K562 (cell line): ENCODE measurements around the gene CPT1A. TPM values are rescaled to one million over a fixed set of nuclear protein-coding genes. Genes with fewer than 3 reads are reported as not detected.

Experiments
- ATAC-seq: fragments of 200-7000 bp; cut with Tn5 transposase; 3 replicates; pipeline ENCODE4 v1.9.1; 2020; ENCODE audit warnings: moderate library complexity
- BruUV-seq: library from RNA; stranded (reverse); fragments of 400-500 nt; replicated peaks from 2 replicates; lab custom pipeline; 2021; lab: Mats Ljungman, UMichigan
- CTCF ChIA-PET: fragments of 300-600 bp; formaldehyde crosslinking; extraction: SDS; loops from one replicate; lab custom pipeline; 2021; ENCODE audit warnings: low intra/inter-chr PET ratio; lab: Yijun Ruan, JAX
- POLR2A ChIA-PET: fragments of 300-600, 350-650 bp; sonication (Branson Sonifier 250); formaldehyde crosslinking; extraction: SDS; loops from one replicate; lab custom pipeline; 2021; ENCODE audit warnings: antibody characterized with exemption, inconsistent platforms; lab: Yijun Ruan, JAX
- DNase-seq, 4 experiments: peaks; one replicate each; pipeline versions ENCODE4 v3.0.0 to v3.0.0-alpha.2; 2011 to 2018; ENCODE audit warnings: low spot score in 3 of 4, mixed read lengths in 3 of 4; ENCODE audit errors: extremely low read depth in 1 of 4
- FAIRE-seq: peaks from 2 replicates; lab custom pipeline; 2011; peaks lifted over from hg19 to GRCh38; lab: Jason Lieb, UNC
- H2AFZ ChIP-seq: 2 replicates; pipeline ENCODE4 v1.6.0; 2011; ENCODE audit warnings: low read depth, low read length, control low read depth, inconsistent platforms
- H3K27ac ChIP-seq: fragments of 200-600 bp; 3 replicates; pipeline ENCODE4 v1.8.0; 2011; ENCODE audit warnings: low read depth, mild to moderate bottlenecking, control low read depth, inconsistent platforms, low read length, moderate library complexity, mixed read lengths; ENCODE audit errors: extremely low read depth
- H3K27me3 ChIP-seq, 2 experiments: fragments of 300-600 bp in 1 of 2; 2 replicates in 1 of 2; 3 replicates in 1 of 2; pipeline versions ENCODE4 v1.6.0 to v1.8.0; 2011; ENCODE audit warnings: inconsistent platforms in 2 of 2, low read length in 2 of 2, mild to moderate bottlenecking in 1 of 2, mixed read lengths in 1 of 2, moderate library complexity in 1 of 2; ENCODE audit not compliant: control insufficient read depth in 2 of 2, insufficient read depth in 2 of 2
- H3K36me3 ChIP-seq: fragments of 300-600 bp; 3 replicates; pipeline ENCODE4 v1.8.0; 2011; ENCODE audit warnings: mild to moderate bottlenecking, low read length, inconsistent platforms; ENCODE audit not compliant: control insufficient read depth, insufficient read depth
- H3K4me1 ChIP-seq, 2 experiments: fragments of 200-600 bp in 1 of 2; replicated peaks in 1 of 2; 2 replicates in 1 of 2; 3 replicates in 1 of 2; pipeline versions ENCODE4 v1.5.1 to v1.8.0; 2011; ENCODE audit warnings: inconsistent platforms in 2 of 2, low read length in 2 of 2, mild to moderate bottlenecking in 1 of 2, mixed read lengths in 1 of 2, moderate library complexity in 1 of 2; ENCODE audit not compliant: control insufficient read depth in 2 of 2, insufficient read depth in 2 of 2
- H3K4me2 ChIP-seq: 2 replicates; pipeline ENCODE4 v1.6.1; 2011; ENCODE audit warnings: low read length, control low read depth, inconsistent platforms, mixed read lengths; ENCODE audit not compliant: insufficient read depth
- H3K4me3 ChIP-seq: fragments of 200-600 bp; sonication (generic), shearing (Covaris generic); 2 replicates; pipeline ENCODE4 v1.5.1; 2016; ENCODE audit warnings: control low read depth, inconsistent platforms
- H3K79me2 ChIP-seq: fragments of 200-600 bp; 3 replicates; pipeline ENCODE4 v1.8.0; 2011; ENCODE audit warnings: low read length, inconsistent platforms; ENCODE audit not compliant: control insufficient read depth, insufficient read depth
- H3K9ac ChIP-seq, 2 experiments: 2 replicates each; pipeline versions ENCODE4 v1.6.0 to v1.6.1; 2011; ENCODE audit warnings: low read depth in 2 of 2, low read length in 2 of 2, control low read depth in 1 of 2, inconsistent platforms in 1 of 2, mild to moderate bottlenecking in 1 of 2, mixed read lengths in 1 of 2; ENCODE audit not compliant: insufficient read depth in 1 of 2
- H3K9me1 ChIP-seq: one replicate; pipeline ENCODE4 v1.6.0; 2011; ENCODE audit warnings: inconsistent platforms, mild to moderate bottlenecking, low read length, moderate library complexity; ENCODE audit not compliant: control insufficient read depth, insufficient read depth
- H3K9me3 ChIP-seq: replicated peaks from 2 replicates; pipeline ENCODE4 v1.5.1; 2011; ENCODE audit warnings: low read depth, low read length, inconsistent platforms; ENCODE audit not compliant: control insufficient read depth, insufficient read depth
- H4K20me1 ChIP-seq: replicated peaks from 2 replicates; pipeline ENCODE4 v1.6.1; 2011; ENCODE audit warnings: low read length, inconsistent platforms, mixed read lengths; ENCODE audit not compliant: control insufficient read depth, insufficient read depth
- ARID1B ChIP-seq: fragments of 450-650 bp; IDR thresholded peaks from 2 replicates; pipeline ENCODE4 v1.6.1; 2016; ENCODE audit warnings: antibody characterized with exemption, mild to moderate bottlenecking, inconsistent platforms
- MBD2 ChIP-seq: sonication (generic); IDR thresholded peaks from 2 replicates; pipeline ENCODE4 v1.6.1; 2016; ENCODE audit warnings: low read depth, borderline replicate concordance
- WGBS: fragments of 100-300 bp; shearing (Covaris generic); methylation state at CpG from one replicate; pipeline ENCODE4 v1.1.6; 2016; ENCODE audit warnings: low coverage, mixed read lengths; ENCODE audit not compliant: insufficient coverage; ENCODE audit errors: missing lambda C conversion rate; 5-methylcytosine and 5-hydroxymethylcytosine counted together
- in situ Hi-C: fragments of 300-500 bp; cut with MboI; formaldehyde crosslinking; loops from 4 replicates; pipeline ENCODE4 v1.15.0; 2018; ENCODE audit warnings: inconsistent platforms, mixed read lengths
- intact Hi-C: fragments of 100-400 bp; cut with micrococcal nuclease; formaldehyde crosslinking; loops from 2 replicates; pipeline ENCODE4 v1.14.2; 2022
- polyA plus RNA-seq, 8 experiments: library from polyadenylated mRNA; depleted of rRNA in 4 of 8; stranded (reverse) in 5 of 8; unstranded in 3 of 8; fragments of >200 nt; fragmentation: Nextera tagmentation in 2 of 8; fragmentation: Illumina TruSeq in 1 of 8; extraction: Ambion mirVana in 2 of 8; extraction: Trizol in 1 of 8; gene quantifications; 2 replicates each; pipeline versions ENCODE4 v1.2.1 to v1.2.3, GENCODE V29; 2011 to 2014; ENCODE audit warnings: inconsistent platforms in 1 of 8, missing spikeins in 1 of 8
- total RNA-seq, 7 experiments: library from RNA; depleted of rRNA in 6 of 7; stranded (reverse); fragments of >200 nt in 6 of 7; fragmentation: Illumina TruSeq in 2 of 7; extraction: Trizol in 2 of 7; gene quantifications; 2 replicates each; pipeline versions ENCODE4 v1.2.1 to v1.2.3, GENCODE V29; 2011 to 2021; ENCODE audit warnings: low replicate concordance in 1 of 7
- TF ChIP-seq, protein P1 (sequence below), 2 experiments: IDR thresholded peaks in 1 of 2; conservative IDR thresholded peaks in 1 of 2; 2 replicates each; pipeline ENCODE4 v1.6.1; 2016; ENCODE audit warnings: low read depth in 2 of 2, mild to moderate bottlenecking in 1 of 2, missing compliant biosample characterization in 1 of 2, missing genetic modification characterization in 1 of 2, moderate library complexity in 1 of 2

Gene CPT1A
- total and polyA plus RNA-seq, 9 of the 15 experiments (the other 6 are each of a cell fraction or from before 2014, with no cell fraction given), result 2.6 to 29.1 (median 12.3) TPM

DNA sequence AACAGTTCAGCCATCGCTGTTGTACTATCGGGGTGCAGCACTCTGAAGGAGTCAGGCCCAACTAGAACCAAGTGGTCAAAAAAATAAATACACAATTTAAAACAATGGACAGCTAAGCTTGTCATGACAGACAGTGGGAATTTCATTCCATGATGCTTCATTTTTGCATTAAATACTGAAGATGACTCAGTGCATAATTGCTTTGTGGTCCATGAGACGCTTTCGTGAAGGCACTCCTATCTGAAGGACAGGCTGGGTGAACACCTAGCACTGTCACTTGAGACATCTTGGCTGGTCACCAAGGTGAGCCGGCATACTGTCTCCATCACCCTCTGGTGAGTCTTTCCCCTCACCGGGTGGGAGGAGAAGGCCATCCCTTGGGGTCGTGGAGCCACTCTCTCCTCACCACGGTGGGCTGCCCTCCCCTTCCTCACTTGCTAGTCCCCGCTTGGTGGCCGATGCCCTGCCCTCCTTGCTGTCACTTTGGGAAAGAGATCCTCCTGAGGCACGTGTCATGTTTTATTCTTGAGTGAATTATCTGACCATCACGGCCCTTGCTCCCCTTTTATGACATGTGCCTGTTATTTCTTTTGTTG is 85.4 kb downstream of the CPT1A start:
- Histone ChIP-seq H3K27ac (no peak overlapping the region), H3K4me1 (peaks cover 0 to 17% of the 10 kb centered on the region in 2 experiments; a peak in 2 of 5 replicates), H3K9me3 (no peaks in the 10 kb centered on the region), H3K27me3 (no peaks in the 10 kb centered on the region), H3K9me1 (no peaks in the 10 kb centered on the region), H3K4me2 (no peak overlapping the region), H2AFZ (no peak overlapping the region), H3K4me3 (no peak overlapping the region), H3K9ac (no peak overlapping the region; a peak in 1 of 4 replicates), H4K20me1 (no peaks in the 10 kb centered on the region), H3K36me3 (peaks cover 21% of the 10 kb centered on the region; the same call in 2 of the 3 replicates), H3K79me2 (no peaks in the 10 kb centered on the region)
- intact Hi-C loops (no loop called here), in situ Hi-C loops (no loop called here)
- ChIA-PET CTCF (no interaction called here), POLR2A (interaction anchor here (0.7 kb wide), 1 partner anchor 39 kb away, joined by 3 read pairs; no protein-coding TSS in a partner anchor)
- ATAC-seq (no peak), FAIRE-seq (no peak), DNase-seq (no peak)
- TF ChIP-seq, protein P1, sequence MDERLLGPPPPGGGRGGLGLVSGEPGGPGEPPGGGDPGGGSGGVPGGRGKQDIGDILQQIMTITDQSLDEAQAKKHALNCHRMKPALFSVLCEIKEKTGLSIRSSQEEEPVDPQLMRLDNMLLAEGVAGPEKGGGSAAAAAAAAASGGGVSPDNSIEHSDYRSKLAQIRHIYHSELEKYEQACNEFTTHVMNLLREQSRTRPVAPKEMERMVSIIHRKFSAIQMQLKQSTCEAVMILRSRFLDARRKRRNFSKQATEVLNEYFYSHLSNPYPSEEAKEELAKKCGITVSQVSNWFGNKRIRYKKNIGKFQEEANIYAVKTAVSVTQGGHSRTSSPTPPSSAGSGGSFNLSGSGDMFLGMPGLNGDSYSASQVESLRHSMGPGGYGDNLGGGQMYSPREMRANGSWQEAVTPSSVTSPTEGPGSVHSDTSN (CRISPR knock-in tag; IDR thresholded peaks at IDR 0.05; ENCODE audit: low read depth), result no peak
- TF ChIP-seq, protein P1 (tag; conservative IDR thresholded peaks at IDR 0.05; ENCODE audit: low read depth), result no peak
- TF ChIP-seq MBD2, result no peak
- TF ChIP-seq ARID1B, result no peak
- BruUV-seq, result no TSS peak
- 71% methylated on average over 11 of the region's 12 CpGs for WGBS
